HUES48 (cell line): Measurements from ENCODE around the gene NCF2.

Experiments
- H3K27ac ChIP-seq: one replicate; pipeline ENCODE4 v1.7.0; 2013; ENCODE audit warnings: low read depth, low read length, inconsistent platforms
- H3K27me3 ChIP-seq: 2 replicates; pipeline ENCODE4 v1.6.1; 2013; ENCODE audit warnings: mild to moderate bottlenecking, low read length; ENCODE audit not compliant: control insufficient read depth, insufficient read depth
- H3K36me3 ChIP-seq: 2 replicates; pipeline ENCODE4 v1.6.1; 2013; ENCODE audit warnings: low read length; ENCODE audit not compliant: control insufficient read depth, insufficient read depth
- H3K4me1 ChIP-seq: 2 replicates; pipeline ENCODE4 v1.6.1; 2013; ENCODE audit warnings: mild to moderate bottlenecking, low read length; ENCODE audit not compliant: control insufficient read depth, insufficient read depth
- H3K4me3 ChIP-seq: 2 replicates; pipeline ENCODE4 v1.5.1; 2013; ENCODE audit warnings: mild to moderate bottlenecking, low read depth, low read length
- H3K9ac ChIP-seq: 2 replicates; pipeline ENCODE4 v1.6.1; 2013; ENCODE audit warnings: mild to moderate bottlenecking, low read depth, low read length, moderate library complexity
- H3K9me3 ChIP-seq: 2 replicates; pipeline ENCODE4 v1.6.1; 2013; ENCODE audit warnings: low read length; ENCODE audit not compliant: control insufficient read depth, insufficient read depth

NCF2 gene

DNA sequence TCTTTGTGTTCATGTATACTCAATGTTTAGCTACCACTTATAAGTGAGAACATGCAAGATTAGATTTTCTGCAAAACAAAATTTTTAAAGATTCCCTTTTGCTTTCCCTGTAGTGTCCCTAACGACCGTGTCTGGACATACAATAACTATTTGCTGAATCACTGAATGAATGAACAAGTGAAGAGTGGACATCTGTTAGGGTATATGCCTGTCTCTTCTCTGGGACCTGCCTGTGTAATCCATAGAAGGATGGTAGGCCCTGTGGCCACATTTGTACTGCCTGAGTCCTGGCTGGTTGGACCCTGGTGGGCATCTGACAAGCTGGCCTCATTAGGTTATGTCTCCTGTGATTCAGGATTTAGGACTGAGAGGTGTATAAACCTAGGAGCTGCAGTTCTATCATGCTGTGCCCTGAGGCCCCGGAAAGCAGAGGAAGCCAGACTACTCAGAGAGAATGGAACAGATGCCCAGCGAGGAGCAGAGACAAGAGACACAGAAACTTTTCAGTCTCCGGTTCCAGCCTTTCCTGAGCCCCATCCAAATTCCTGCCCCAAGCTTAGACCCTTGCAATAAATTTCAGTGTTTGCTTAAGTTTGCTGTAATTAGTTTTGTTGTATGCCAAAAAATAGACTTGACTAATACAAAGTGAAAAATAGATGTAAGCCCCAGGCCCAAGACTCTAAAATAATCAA is 7.5 kb upstream of the NCF2 start:
- no peak overlapping the region for H3K4me3 ChIP-seq
- no peaks in the 10 kb centered on the region for H3K9me3 ChIP-seq
- H3K27ac ChIP-seq, result no peak overlapping the region
- no peaks in the 10 kb centered on the region for H3K4me1 ChIP-seq
- no peaks in the 10 kb centered on the region for H3K27me3 ChIP-seq
- no peak overlapping the region for H3K9ac ChIP-seq
- H3K36me3 ChIP-seq, result no peaks in the 10 kb centered on the region

DNA sequence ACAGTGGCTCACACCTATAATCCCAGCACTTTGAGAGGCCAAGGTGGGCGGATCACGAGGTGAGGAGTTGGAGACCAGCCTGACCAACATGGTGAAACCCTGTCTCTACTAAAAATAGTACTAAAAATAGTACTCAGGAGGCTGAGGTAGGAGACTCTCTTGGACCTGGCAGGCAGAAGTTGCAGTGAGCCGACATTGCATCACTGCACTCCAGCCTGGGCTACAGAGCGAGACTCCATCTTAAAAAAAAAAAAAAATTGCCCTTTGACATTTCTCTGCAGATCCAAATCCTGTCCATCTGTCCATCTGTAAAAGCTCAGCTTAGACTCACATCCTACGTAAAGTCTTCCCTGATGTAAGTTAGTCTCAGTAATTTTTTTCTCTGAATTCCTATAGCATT is 6.2 kb upstream of the NCF2 start:
- no peaks in the 10 kb centered on the region for H3K9me3 ChIP-seq
- no peaks in the 10 kb centered on the region for H3K36me3 ChIP-seq
- H3K27me3 ChIP-seq, result no peaks in the 10 kb centered on the region
- H3K4me3 ChIP-seq, result no peak overlapping the region
- H3K4me1 ChIP-seq, result no peaks in the 10 kb centered on the region
- no peak overlapping the region for H3K27ac ChIP-seq
- no peak overlapping the region for H3K9ac ChIP-seq

DNA sequence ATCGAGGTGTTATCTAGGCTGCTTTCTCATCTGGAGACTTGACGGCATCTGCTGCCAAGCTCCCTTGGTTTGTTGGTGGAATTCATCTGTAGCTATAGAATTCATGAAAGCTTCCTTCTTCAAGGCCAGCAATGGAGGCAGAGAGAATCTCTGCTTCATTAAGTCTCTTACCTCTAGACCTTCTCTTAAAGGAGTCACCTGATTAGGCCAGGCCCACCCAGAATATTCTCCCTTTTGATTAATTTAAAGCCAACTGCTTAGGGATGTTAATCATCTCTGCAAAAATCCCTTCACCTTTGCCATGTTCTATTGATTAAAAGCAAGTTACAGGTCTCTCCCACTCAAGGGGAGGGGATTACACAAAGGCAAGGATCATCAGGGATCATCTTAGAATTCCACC is 5.3 kb upstream of the NCF2 start:
- Histone ChIP-seq H3K9me3 (no peaks in the 10 kb centered on the region), H3K4me3 (no peak overlapping the region), H3K27me3 (no peaks in the 10 kb centered on the region), H3K36me3 (no peaks in the 10 kb centered on the region), H3K4me1 (no peaks in the 10 kb centered on the region), H3K9ac (no peak overlapping the region), H3K27ac (no peak overlapping the region)

GRCh38 chr1:183593356-183593755 is 3.1 kb upstream of the NCF2 start:
- Histone ChIP-seq H3K4me3 (no peak overlapping the region), H3K9ac (no peak overlapping the region)

DNA sequence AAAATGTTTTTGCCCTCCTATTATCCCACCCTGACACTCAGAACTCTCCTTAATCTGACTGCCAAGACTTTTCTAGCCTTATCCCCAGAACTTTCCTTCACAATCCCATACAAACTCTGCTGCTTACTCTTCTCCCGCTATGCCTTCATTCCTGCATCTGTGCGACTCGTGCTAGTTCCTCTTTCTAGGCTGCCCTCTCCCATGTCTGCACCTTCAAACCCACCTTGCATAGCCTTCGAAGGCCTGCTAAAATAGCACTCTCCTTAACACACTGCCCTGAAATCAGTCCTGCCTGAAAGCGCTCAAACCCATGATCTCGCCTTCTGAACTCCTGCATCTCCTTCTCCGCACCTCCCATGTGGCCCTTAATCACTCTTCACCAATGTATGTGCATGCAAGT is 2.5 kb upstream of the NCF2 start:
- Histone ChIP-seq H3K9me3 (no peaks in the 10 kb centered on the region), H3K4me3 (no peak overlapping the region), H3K27me3 (no peaks in the 10 kb centered on the region), H3K9ac (no peak overlapping the region), H3K27ac (no peak overlapping the region), H3K4me1 (no peaks in the 10 kb centered on the region; the same call in 1 of the 2 replicates), H3K36me3 (no peaks in the 10 kb centered on the region)

More at GRCh38 chr1:183593356-183593755, 3.1 kb upstream of the NCF2 start:
- no peaks in the 10 kb centered on the region for H3K36me3 ChIP-seq
- H3K27me3 ChIP-seq, result no peaks in the 10 kb centered on the region
- H3K4me1 ChIP-seq, result no peaks in the 10 kb centered on the region; the same call in 1 of the 2 replicates
- H3K27ac ChIP-seq, result no peak overlapping the region
- H3K9me3 ChIP-seq, result no peaks in the 10 kb centered on the region

- H3K4me3 ChIP-seq, result no peak overlapping the region
Measured at GRCh38 chr1:183589874-183590243, 400 bp downstream of the NCF2 start.

GRCh38 chr1:183589384-183589783 is 875 bp downstream of the NCF2 start:
- H3K9ac ChIP-seq, result no peak overlapping the region
- no peaks in the 10 kb centered on the region for H3K27me3 ChIP-seq
- no peak overlapping the region for H3K27ac ChIP-seq
- H3K4me1 ChIP-seq, result peaks cover 3% of the 10 kb centered on the region; the same call in 1 of the 2 replicates
- no peaks in the 10 kb centered on the region for H3K36me3 ChIP-seq
- H3K9me3 ChIP-seq, result no peaks in the 10 kb centered on the region
- H3K4me3 ChIP-seq, result no peak overlapping the region

More at GRCh38 chr1:183589874-183590243, 400 bp downstream of the NCF2 start:
- no peak overlapping the region for H3K27ac ChIP-seq
- no peaks in the 10 kb centered on the region for H3K36me3 ChIP-seq
- no peak overlapping the region for H3K9ac ChIP-seq
- no peaks in the 10 kb centered on the region for H3K27me3 ChIP-seq
- H3K4me1 ChIP-seq, result peaks cover 3% of the 10 kb centered on the region; the same call in 1 of the 2 replicates
- H3K9me3 ChIP-seq, result no peaks in the 10 kb centered on the region

DNA sequence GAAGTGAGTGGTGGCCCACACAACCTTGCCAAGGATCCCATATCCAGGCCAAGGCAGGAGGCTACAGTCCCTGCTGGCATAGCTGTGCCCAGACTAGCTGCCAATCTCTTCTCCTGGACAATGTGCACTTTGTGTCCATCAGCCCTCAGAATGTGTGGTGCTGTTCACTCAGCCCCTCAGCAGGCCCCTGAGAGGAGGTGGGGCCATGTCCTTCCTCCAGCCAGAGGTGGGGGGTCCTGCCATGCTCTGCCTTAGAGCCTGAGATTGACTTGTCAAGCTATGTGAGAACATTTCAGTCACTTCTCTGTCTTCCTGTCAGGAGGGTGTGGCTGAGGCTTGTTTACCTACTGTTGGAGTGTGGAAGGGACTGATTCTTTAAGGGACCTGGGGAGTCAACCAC is 1.4 kb downstream of the NCF2 start:
- H3K36me3 ChIP-seq, result no peaks in the 10 kb centered on the region
- H3K4me1 ChIP-seq, result peaks cover 3% of the 10 kb centered on the region; the same call in 1 of the 2 replicates
- H3K4me3 ChIP-seq, result no peak overlapping the region
- no peak overlapping the region for H3K9ac ChIP-seq
- no peak overlapping the region for H3K27ac ChIP-seq
- no peaks in the 10 kb centered on the region for H3K27me3 ChIP-seq
- no peaks in the 10 kb centered on the region for H3K9me3 ChIP-seq

GRCh38 chr1:183586926-183587325 is 3.3 kb downstream of the NCF2 start:
- H3K4me3 ChIP-seq, result no peak overlapping the region
- H3K4me1 ChIP-seq, result peaks cover 3% of the 10 kb centered on the region; the same call in 1 of the 2 replicates
- no peaks in the 10 kb centered on the region for H3K27me3 ChIP-seq
- no peak overlapping the region for H3K9ac ChIP-seq
- H3K36me3 ChIP-seq, result no peaks in the 10 kb centered on the region
- H3K9me3 ChIP-seq, result no peaks in the 10 kb centered on the region
- H3K27ac ChIP-seq, result no peak overlapping the region

DNA sequence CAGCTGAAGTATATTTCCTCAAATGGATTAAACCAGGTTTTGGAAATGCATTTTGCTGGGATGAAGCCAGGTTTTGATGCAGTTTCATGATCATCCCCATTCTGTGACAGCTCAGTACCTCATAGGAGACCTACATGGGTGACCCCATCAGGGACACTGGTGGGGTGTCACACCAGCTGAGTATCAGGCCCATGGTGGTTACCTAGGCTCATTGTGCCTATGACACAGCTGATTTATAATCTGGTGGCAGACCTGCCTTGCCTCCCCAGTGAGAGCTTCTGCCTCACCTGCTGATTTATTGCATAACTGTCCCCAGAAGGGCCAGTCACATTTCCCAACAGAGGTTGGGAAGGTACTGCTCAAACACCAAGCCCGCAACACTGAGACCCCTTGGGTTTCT is 3.8 kb downstream of the NCF2 start:
- H3K36me3 ChIP-seq, result no peaks in the 10 kb centered on the region
- H3K27me3 ChIP-seq, result no peaks in the 10 kb centered on the region
- H3K9me3 ChIP-seq, result no peaks in the 10 kb centered on the region
- H3K4me3 ChIP-seq, result no peak overlapping the region
- no peak overlapping the region for H3K9ac ChIP-seq
- no peak overlapping the region for H3K27ac ChIP-seq
- peaks cover 3% of the 10 kb centered on the region; the same call in 1 of the 2 replicates for H3K4me1 ChIP-seq

GRCh38 chr1:183585038-183585437 is 5.2 kb downstream of the NCF2 start:
- H3K36me3 ChIP-seq, result no peaks in the 10 kb centered on the region
- H3K27me3 ChIP-seq, result no peaks in the 10 kb centered on the region
- no peak overlapping the region for H3K9ac ChIP-seq
- no peaks in the 10 kb centered on the region for H3K9me3 ChIP-seq
- H3K27ac ChIP-seq, result no peak overlapping the region
- no peak overlapping the region for H3K4me3 ChIP-seq
- H3K4me1 ChIP-seq, result peaks cover 7% of the 10 kb centered on the region; the same call in 1 of the 2 replicates
